B cell (primary cell): ENCODE results near the gene AGTRAP. TPM values are rescaled to one million over a fixed set of nuclear protein-coding genes. Genes with fewer than 3 reads are reported as not detected.

Experiments
- ATAC-seq: fragments of 200-7000 bp; cut with Tn5 transposase; one replicate; pipeline ENCODE4 v1.10.0; 2021; ENCODE audit warnings: low read depth, mild to moderate bottlenecking, moderate number of reproducible peaks, moderate library complexity
- CTCF ChIA-PET: fragments of 350-600 bp; sonication (Branson Sonifier 250); formaldehyde crosslinking; loops from one replicate; lab custom pipeline; 2021; ENCODE audit warnings: antibody characterized with exemption, inconsistent platforms; lab: Charles Lee
- POLR2A ChIA-PET: fragments of 350-600 bp; sonication (Branson Sonifier 250); formaldehyde crosslinking; loops from one replicate; lab custom pipeline; 2021; ENCODE audit warnings: antibody characterized with exemption; lab: Charles Lee
- DNase-seq: peaks from one replicate; pipeline ENCODE4 v3.0.0; 2013
- H2AFZ ChIP-seq: 2 replicates; pipeline ENCODE4 v1.6.1; 2012; ENCODE audit warnings: mild to moderate bottlenecking, low read depth, low read length; ENCODE audit not compliant: insufficient read depth, poor library complexity, severe bottlenecking
- H3K27ac ChIP-seq, 2 donors: 1 replicate in 1 of 2; 2 replicates in 1 of 2; pipeline ENCODE4 v1.5.1; 2012 to 2013; ENCODE audit warnings: low read length in 2 of 2, mild to moderate bottlenecking in 2 of 2, moderate library complexity in 1 of 2
- H3K27me3 ChIP-seq, 4 experiments: fragments of 200-600 bp in 1 of 4; sonication (generic) in 1 of 4; replicated peaks in 1 of 4; 1 replicate in 2 of 4; 2 replicates in 2 of 4; pipeline versions ENCODE4 v1.6.1 to v1.7.0; 2013 to 2016; ENCODE audit warnings: low read length in 3 of 4, mild to moderate bottlenecking in 2 of 4, mixed read lengths in 1 of 4, moderate library complexity in 1 of 4; ENCODE audit not compliant: insufficient read depth in 4 of 4, control insufficient read depth in 3 of 4; ENCODE audit errors: control extremely low read depth in 1 of 4
- H3K36me3 ChIP-seq, 2 experiments: replicated peaks in 1 of 2; 1 replicate in 1 of 2; 2 replicates in 1 of 2; pipeline versions ENCODE4 v1.6.1 to v1.7.1; 2013; ENCODE audit warnings: low read length in 1 of 2; ENCODE audit not compliant: insufficient read depth in 2 of 2, control insufficient read depth in 1 of 2; ENCODE audit errors: control extremely low read depth in 1 of 2, extremely low read depth in 1 of 2
- H3K4me1 ChIP-seq, 2 donors: fragments of 200-600 bp in 1 of 2; sonication (generic) in 1 of 2; 1 replicate in 1 of 2; 2 replicates in 1 of 2; pipeline versions ENCODE4 v1.5.1 to v1.6.1; 2013 to 2017; ENCODE audit warnings: low read length in 2 of 2; ENCODE audit not compliant: control insufficient read depth in 2 of 2, insufficient read depth in 2 of 2
- H3K4me2 ChIP-seq: replicated peaks from 2 replicates; pipeline ENCODE3; 2012; ENCODE audit warnings: mild to moderate bottlenecking, low read depth, low read length; ENCODE audit not compliant: poor library complexity, severe bottlenecking
- H3K4me3 ChIP-seq, 5 experiments: fragments of 200-600 bp in 1 of 5; sonication (generic) in 1 of 5; 1 replicate in 3 of 5; 2 replicates in 2 of 5; pipeline versions ENCODE4 v1.5.1 to v1.7.0; 2011 to 2016; ENCODE audit warnings: low read length in 4 of 5, mild to moderate bottlenecking in 4 of 5, low read depth in 2 of 5, control low read depth in 1 of 5, moderate library complexity in 1 of 5; ENCODE audit not compliant: insufficient read depth in 1 of 5; ENCODE audit errors: control extremely low read depth in 1 of 5, extremely low read depth in 1 of 5
- H3K79me2 ChIP-seq: fragments of 200-600 bp; sonication (generic); one replicate; pipeline ENCODE4 v1.6.0; 2016; ENCODE audit warnings: low read length; ENCODE audit not compliant: control insufficient read depth, insufficient read depth
- H3K9ac ChIP-seq: fragments of 200-600 bp; sonication (generic); 2 replicates; pipeline ENCODE4 v1.6.1; 2017; ENCODE audit warnings: mild to moderate bottlenecking, low read length, moderate library complexity
- H3K9me3 ChIP-seq, 3 donors: one replicate each; pipeline versions ENCODE4 v1.6.1 to v1.7.1; 2013; ENCODE audit warnings: low read length in 2 of 3; ENCODE audit not compliant: control insufficient read depth in 2 of 3, insufficient read depth in 1 of 3; ENCODE audit errors: control extremely low read depth in 1 of 3
- H4K20me1 ChIP-seq: 2 replicates; pipeline ENCODE4 v1.6.0; 2012; ENCODE audit warnings: mild to moderate bottlenecking, low read length; ENCODE audit not compliant: insufficient read depth, control insufficient read depth, poor library complexity, severe bottlenecking
- H3K27ac Mint-ChIP-seq: one replicate; pipeline ENCODE4 v1.8.0; 2021; ENCODE audit warnings: mixed read lengths
- H3K27me3 Mint-ChIP-seq: one replicate; pipeline ENCODE4 v1.8.0; 2021; ENCODE audit warnings: mixed read lengths
- H3K4me1 Mint-ChIP-seq: one replicate; pipeline ENCODE4 v1.8.0; 2021; ENCODE audit warnings: mixed read lengths
- H3K4me3 Mint-ChIP-seq: one replicate; pipeline ENCODE4 v1.8.0; 2021; ENCODE audit warnings: mixed read lengths
- H3K9me3 Mint-ChIP-seq: one replicate; pipeline ENCODE4 v1.8.0; 2022; ENCODE audit warnings: mixed read lengths; ENCODE audit not compliant: insufficient read depth
- CTCF ChIP-seq: fragments of 200-600 bp; IDR thresholded peaks from one replicate; pipeline ENCODE4 v1.8.0; 2022; ENCODE audit warnings: antibody characterized with exemption, mild to moderate bottlenecking
- EZH2 ChIP-seq: IDR thresholded peaks from 2 replicates; pipeline ENCODE4 v1.6.1; 2012; ENCODE audit warnings: borderline replicate concordance, low read depth, mild to moderate bottlenecking, moderate library complexity, low read length; ENCODE audit not compliant: insufficient read depth, poor library complexity, severe bottlenecking
- WGBS: methylation state at CpG from one replicate; pipeline ENCODE4 v1.1.5; 2013; ENCODE audit warnings: missing lambda C conversion rate; ENCODE audit not compliant: insufficient coverage; 5-methylcytosine and 5-hydroxymethylcytosine counted together
- intact Hi-C: fragments of 100-400 bp; cut with micrococcal nuclease; formaldehyde crosslinking; loops from one replicate; pipeline ENCODE4 v1.10.0; 2022
- polyA plus RNA-seq: library from polyadenylated mRNA; depleted of rRNA; stranded (reverse); fragments of >200 nt; gene quantifications from 2 replicates; pipeline ENCODE4 v1.2.3, GENCODE V29; 2012
- total RNA-seq, 2 donors: library from RNA; stranded (reverse); fragments of 120-200 nt in 1 of 2; gene quantifications; 1 replicate in 1 of 2; 2 replicates in 1 of 2; pipeline versions ENCODE4 v1.2.3 to v1.2.4, GENCODE V29; 2013 to 2022

Gene AGTRAP
- total and polyA plus RNA-seq, 2 donors (not counting 1 experiment from before 2014, with no cell fraction given): 18.3 to 44.9 TPM

- Mint-ChIP-seq H3K27ac (peak overlapping the region; percentile 96), H3K4me1 (peaks cover 36% of the 10 kb centered on the region), H3K4me3 (peak overlapping the region; percentile 89), H3K27me3 (no peaks in the 10 kb centered on the region), H3K9me3 (no peaks in the 10 kb centered on the region)
- H3K79me2 ChIP-seq: no peaks in the 10 kb centered on the region
- DNase-seq (no peak), ATAC-seq (no peak)
- H3K27me3 ChIP-seq: no peaks in the 10 kb centered on the region
- H3K27ac ChIP-seq: peak overlapping the region; percentile 14 to 32
- CTCF ChIA-PET: interaction anchor here (0.6 to 2.1 kb wide), 7 partner anchors 8 to 85 kb away, joined by 3 to 30 read pairs (median 6); no protein-coding TSS in a partner anchor
- H3K36me3 ChIP-seq: no peaks in the 10 kb centered on the region
- peak overlapping the region; percentile 90 for H3K4me2 ChIP-seq
- H3K4me1 ChIP-seq: peaks cover 38 to 45% of the 10 kb centered on the region in 2 donors
- H3K9me3 ChIP-seq: peaks cover 0 to 2% (median 0%) of the 10 kb centered on the region in 3 donors
- H3K4me3 ChIP-seq: peak overlapping the region; percentile 32 to 73 (median 44)
- POLR2A ChIA-PET: interaction anchor here (0.6 to 2.0 kb wide), 4 partner anchors 11 to 178 kb away, joined by 3 to 9 read pairs (median 4); partner anchors contain the start of gene FBXO6
- peak overlapping the region; percentile 45 for H2AFZ ChIP-seq
- intact Hi-C loops: loop anchor here (1.0 to 5.0 kb wide), 3 partner anchors 10 to 77 kb away; partner anchors contain the start of genes FBXO2, FBXO44 and MAD2L2
- 41% methylated on average over 23 of the region's 26 CpGs for WGBS
- H4K20me1 ChIP-seq: no peaks in the 10 kb centered on the region
- TF ChIP-seq EZH2: no peak
- no peak for TF ChIP-seq CTCF
- no peak overlapping the region for H3K9ac ChIP-seq
Measured at GRCh38 chr1:11729498-11730428, 6.2 kb upstream of the AGTRAP start.
